Esophagus muscularis mucosa (tissue), 4 donors: ENCODE measurements around the gene CLRN3. TPM values are rescaled to one million over a fixed set of nuclear protein-coding genes. Genes with fewer than 3 reads are reported as not detected.

Experiments used
- DNase-seq: peaks from one replicate; pipeline ENCODE4 v3.0.0-alpha.2; 2017; ENCODE audit errors: extremely low spot score
- H3K27ac ChIP-seq, 4 donors: fragments of 200-600 bp; sonication (generic); replicated peaks in 1 of 4; 1 replicate in 3 of 4; 2 replicates in 1 of 4; pipeline ENCODE4 v1.5.1; 2016 to 2019; ENCODE audit warnings: mild to moderate bottlenecking in 1 of 4
- H3K27me3 ChIP-seq, 4 donors: fragments of 200-600 bp; sonication (generic); one replicate each; pipeline versions ENCODE4 v1.5.1 to v1.6.0; 2016 to 2019
- H3K36me3 ChIP-seq, 4 donors: fragments of 200-600 bp; sonication (generic); one replicate each; pipeline ENCODE4 v1.5.1; 2016 to 2019
- H3K4me1 ChIP-seq, 4 donors: fragments of 200-600 bp; sonication (generic); one replicate each; pipeline ENCODE4 v1.5.1; 2016 to 2019
- H3K4me3 ChIP-seq, 4 donors: fragments of 200-600 bp; sonication (generic); 1 replicate in 2 of 4; 2 replicates in 2 of 4; pipeline ENCODE4 v1.5.1; 2016 to 2019; ENCODE audit warnings: mild to moderate bottlenecking in 4 of 4, moderate library complexity in 1 of 4
- H3K9me3 ChIP-seq, 4 donors: fragments of 200-600 bp; sonication (generic); 1 replicate in 3 of 4; 2 replicates in 1 of 4; pipeline ENCODE4 v1.5.1; 2016 to 2019
- EP300 ChIP-seq: sonication (generic); formaldehyde crosslinking; IDR thresholded peaks from one replicate; pipeline ENCODE4 v1.6.1; 2017; ENCODE audit warnings: antibody characterized with exemption
- POLR2A ChIP-seq: fragments of 450-650 bp; IDR thresholded peaks from one replicate; pipeline ENCODE4 v1.6.1; 2017; ENCODE audit warnings: antibody characterized with exemption, moderate library complexity, mild to moderate bottlenecking, low read depth
- POLR2AphosphoS5 ChIP-seq, 2 donors: sonication (generic); formaldehyde crosslinking; IDR thresholded peaks; one replicate each; pipeline ENCODE4 v1.6.1; 2017; ENCODE audit warnings: antibody characterized with exemption in 2 of 2
- WGBS: methylation state at CpG from one replicate; pipeline ENCODE4 v1.1.5; 2018; 5-methylcytosine and 5-hydroxymethylcytosine counted together
- intact Hi-C: fragments of 100-400 bp; cut with DNase I; formaldehyde crosslinking; loops from one replicate; pipeline ENCODE4 v1.15.1; 2023
- total RNA-seq, 4 donors: library from RNA; depleted of rRNA; stranded (reverse); fragments of >200 nt; gene quantifications; one replicate each; pipeline versions ENCODE4 v1.1.0 to v1.2.1, GENCODE V29; 2016
- TF ChIP-seq, protein P1 (sequence below), 3 experiments: fragments of 200-600 bp in 2 of 3; fragments of 450-650 bp in 1 of 3; sonication (generic) in 2 of 3; IDR thresholded peaks; one replicate each; pipeline ENCODE4 v1.5.1; 2017 to 2019; ENCODE audit warnings: antibody characterized with exemption in 3 of 3, mild to moderate bottlenecking in 2 of 3, moderate library complexity in 1 of 3

CLRN3 gene
- total RNA-seq, 4 donors from 2014 or later: not detected

DNA sequence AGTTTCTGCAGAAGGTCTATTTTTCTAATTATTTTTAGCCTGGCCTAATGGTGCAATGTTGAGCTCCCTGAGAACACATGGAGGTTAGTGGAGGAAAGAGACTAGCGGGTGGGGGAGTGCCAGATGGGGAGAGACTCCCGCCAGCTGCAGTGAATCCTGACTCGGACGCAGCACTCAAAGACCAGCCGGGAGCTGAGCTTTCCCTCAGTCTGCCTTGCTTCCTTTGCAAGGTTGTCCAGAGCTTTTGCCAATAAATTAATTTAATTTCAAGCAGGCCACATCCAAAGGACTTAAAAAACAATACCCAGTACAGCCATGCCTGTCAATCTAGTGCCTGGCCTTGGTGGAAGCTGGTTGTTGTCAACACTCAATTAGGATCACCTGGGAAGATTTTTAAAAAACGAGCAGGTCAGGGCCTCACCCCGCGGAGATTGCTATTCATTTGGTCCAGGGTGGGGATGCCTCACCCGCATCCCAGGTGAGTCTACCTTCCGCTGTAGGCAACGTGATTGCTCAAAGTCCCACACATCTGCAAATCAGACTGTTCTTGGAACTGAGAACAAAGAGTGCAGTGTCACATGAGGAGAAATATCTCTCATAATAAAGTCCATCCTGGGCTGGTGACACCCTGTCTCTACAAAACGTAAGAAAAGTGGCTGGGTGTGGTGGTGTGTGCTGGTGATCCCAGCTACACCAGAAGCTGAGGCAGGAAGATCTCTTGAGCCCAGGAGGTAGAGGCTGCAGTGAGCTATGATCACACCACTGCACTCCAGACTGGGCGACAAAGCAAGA, 4.0 kb downstream of the CLRN3 start:
- TF ChIP-seq, protein P1, sequence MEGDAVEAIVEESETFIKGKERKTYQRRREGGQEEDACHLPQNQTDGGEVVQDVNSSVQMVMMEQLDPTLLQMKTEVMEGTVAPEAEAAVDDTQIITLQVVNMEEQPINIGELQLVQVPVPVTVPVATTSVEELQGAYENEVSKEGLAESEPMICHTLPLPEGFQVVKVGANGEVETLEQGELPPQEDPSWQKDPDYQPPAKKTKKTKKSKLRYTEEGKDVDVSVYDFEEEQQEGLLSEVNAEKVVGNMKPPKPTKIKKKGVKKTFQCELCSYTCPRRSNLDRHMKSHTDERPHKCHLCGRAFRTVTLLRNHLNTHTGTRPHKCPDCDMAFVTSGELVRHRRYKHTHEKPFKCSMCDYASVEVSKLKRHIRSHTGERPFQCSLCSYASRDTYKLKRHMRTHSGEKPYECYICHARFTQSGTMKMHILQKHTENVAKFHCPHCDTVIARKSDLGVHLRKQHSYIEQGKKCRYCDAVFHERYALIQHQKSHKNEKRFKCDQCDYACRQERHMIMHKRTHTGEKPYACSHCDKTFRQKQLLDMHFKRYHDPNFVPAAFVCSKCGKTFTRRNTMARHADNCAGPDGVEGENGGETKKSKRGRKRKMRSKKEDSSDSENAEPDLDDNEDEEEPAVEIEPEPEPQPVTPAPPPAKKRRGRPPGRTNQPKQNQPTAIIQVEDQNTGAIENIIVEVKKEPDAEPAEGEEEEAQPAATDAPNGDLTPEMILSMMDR (IDR thresholded peaks at IDR 0.05): no peak
- TF ChIP-seq POLR2A (no peak), POLR2AphosphoS5 (IDR thresholded peaks at IDR 0.05) (no peak)
- intact Hi-C loops: no loop called here
- Histone ChIP-seq H3K27ac (peak overlapping the region in 1 of 4 donors; percentile 7), H3K36me3 (no peaks in the 10 kb centered on the region), H3K27me3 (peaks cover 0 to 8% (median 0%) of the 10 kb centered on the region in 4 donors), H3K9me3 (no peaks in the 10 kb centered on the region), H3K4me1 (peaks cover 0 to 10% (median 4%) of the 10 kb centered on the region in 4 donors), H3K4me3 (no peak overlapping the region)
- DNase-seq: peak; percentile 89
- 85% methylated on average over 13 of the region's 13 CpGs for WGBS

GRCh38 chr10:127887541-127888415, 5.0 kb downstream of the CLRN3 start:
- peak; percentile 78 for DNase-seq
- Histone ChIP-seq H3K27me3 (peaks cover 0 to 8% (median 0%) of the 10 kb centered on the region in 4 donors), H3K27ac (no peak overlapping the region), H3K4me3 (no peak overlapping the region), H3K4me1 (peaks cover 0 to 10% (median 4%) of the 10 kb centered on the region in 4 donors), H3K9me3 (no peaks in the 10 kb centered on the region), H3K36me3 (no peaks in the 10 kb centered on the region)
- intact Hi-C loops: no loop called here
- WGBS: 30% methylated on average over 6 of the region's 16 CpGs
- no peak for TF ChIP-seq POLR2A

DNA sequence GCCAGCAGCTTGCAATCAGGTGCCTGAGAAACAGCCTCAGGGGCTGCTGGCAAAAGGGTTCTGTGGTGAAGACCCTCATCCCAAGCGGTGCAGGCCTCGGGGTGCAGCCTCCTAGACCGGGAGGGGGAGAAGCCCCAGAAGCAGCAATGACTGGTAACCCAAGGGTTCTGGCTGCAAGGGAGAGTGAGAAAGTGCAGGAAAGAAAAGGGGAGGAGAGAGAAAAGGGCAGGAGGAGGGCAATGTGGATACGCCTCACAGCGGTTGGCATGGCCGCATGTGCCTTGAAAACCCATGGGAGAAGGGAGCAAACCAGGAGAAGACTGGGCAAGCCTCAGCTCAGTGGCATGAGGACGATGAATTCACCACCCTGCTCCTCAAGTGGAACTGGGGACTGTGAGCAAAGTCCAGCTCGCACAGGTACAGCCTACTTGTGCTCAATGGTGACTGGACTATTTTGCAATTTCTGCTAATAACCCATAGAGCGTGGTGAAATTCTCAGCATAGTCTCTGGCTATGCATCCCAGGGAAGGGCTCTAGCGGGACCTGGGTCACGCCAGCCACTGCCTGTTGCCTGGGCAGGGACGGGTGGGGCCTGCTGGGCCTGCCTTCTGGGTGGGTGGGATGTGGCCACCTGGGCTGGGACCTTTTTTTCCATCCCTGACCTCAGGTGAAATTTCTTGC, 6.2 kb downstream of the CLRN3 start:
- intact Hi-C loops: no loop called here
- Histone ChIP-seq H3K27me3 (peaks cover 0 to 8% (median 0%) of the 10 kb centered on the region in 4 donors), H3K9me3 (no peaks in the 10 kb centered on the region), H3K27ac (no peak overlapping the region), H3K36me3 (no peaks in the 10 kb centered on the region), H3K4me1 (peaks cover 0 to 10% (median 5%) of the 10 kb centered on the region in 4 donors), H3K4me3 (no peak overlapping the region)
- DNase-seq: peak; percentile 66
- WGBS: 87% methylated on average over 12 of the region's 12 CpGs
- TF ChIP-seq, protein P1 (IDR thresholded peaks at IDR 0.05): no peak
- TF ChIP-seq POLR2AphosphoS5 (IDR thresholded peaks at IDR 0.05): no peak
- no peak for TF ChIP-seq EP300
- no peak for TF ChIP-seq POLR2A

DNA sequence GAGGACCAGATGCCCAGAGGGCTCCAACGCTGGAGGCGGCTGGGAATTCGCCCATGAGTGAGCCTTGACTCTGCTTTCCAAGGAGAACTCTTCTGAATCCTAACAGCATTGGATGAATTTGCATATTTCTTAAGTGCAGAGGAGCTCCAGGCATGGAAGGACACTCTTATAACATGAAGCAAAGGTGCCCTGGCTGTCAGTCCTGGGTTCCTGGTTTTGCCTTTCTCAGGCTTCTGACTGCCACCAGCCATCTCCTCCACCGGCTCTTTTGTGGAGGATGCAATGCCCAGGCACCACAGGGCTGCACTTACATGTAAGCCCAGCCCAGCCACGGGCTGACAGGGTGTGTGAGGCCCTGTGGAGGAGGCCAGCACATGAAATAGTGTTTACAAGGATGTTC, 8.2 kb downstream of the CLRN3 start:
- TF ChIP-seq EP300 (no peak), POLR2A (no peak), POLR2AphosphoS5 (IDR thresholded peaks at IDR 0.05) (no peak)
- TF ChIP-seq, protein P1 (IDR thresholded peaks at IDR 0.05): no peak
- no peak overlapping the region for H3K27ac ChIP-seq
- H3K4me1 ChIP-seq: peaks cover 0 to 14% (median 7%) of the 10 kb centered on the region in 4 donors
- no peak overlapping the region for H3K4me3 ChIP-seq
- WGBS: 78% methylated on average over 5 of the region's 5 CpGs
- no peaks in the 10 kb centered on the region for H3K9me3 ChIP-seq
- H3K27me3 ChIP-seq: peaks cover 0 to 8% (median 0%) of the 10 kb centered on the region in 4 donors
- peak; percentile 89 for DNase-seq
- no peaks in the 10 kb centered on the region for H3K36me3 ChIP-seq
- intact Hi-C loops: no loop called here

GRCh38 chr10:127883516-127883915, 9.2 kb downstream of the CLRN3 start:
- peak; percentile 81 for DNase-seq
- Histone ChIP-seq H3K36me3 (no peaks in the 10 kb centered on the region), H3K27ac (no peak overlapping the region), H3K9me3 (no peaks in the 10 kb centered on the region), H3K27me3 (peaks cover 0 to 8% (median 0%) of the 10 kb centered on the region in 4 donors), H3K4me1 (peaks cover 0 to 10% (median 3%) of the 10 kb centered on the region in 4 donors), H3K4me3 (no peak overlapping the region)
- intact Hi-C loops: no loop called here
- no peak for TF ChIP-seq POLR2A
- TF ChIP-seq POLR2AphosphoS5 (IDR thresholded peaks at IDR 0.05): no peak
- TF ChIP-seq, protein P1 (IDR thresholded peaks at IDR 0.05): no peak
- TF ChIP-seq EP300: no peak
- 88% methylated on average over 10 of the region's 10 CpGs for WGBS
